Brain microvascular endothelial cell (primary cell): ENCODE data around the gene ZDHHC19.

Experiments used
- DNase-seq: peaks from one replicate; pipeline ENCODE4 v3.0.0-alpha.2; 2020
- H3K27ac ChIP-seq: fragments of 250-450 bp; sonication (Bioruptor Pico); 2 replicates; pipeline ENCODE4 v1.5.1; 2020; ENCODE audit warnings: mild to moderate bottlenecking, moderate library complexity
- H3K27me3 ChIP-seq: fragments of 250-450 bp; sonication (Bioruptor Pico); replicated peaks from 2 replicates; pipeline ENCODE4 v1.5.1; 2020; ENCODE audit warnings: mild to moderate bottlenecking
- H3K36me3 ChIP-seq: fragments of 250-450 bp; sonication (Bioruptor Pico); replicated peaks from 2 replicates; pipeline ENCODE4 v1.5.1; 2020; ENCODE audit warnings: mild to moderate bottlenecking
- H3K4me3 ChIP-seq: 2 replicates; pipeline ENCODE4 v1.5.1; 2011; ENCODE audit warnings: low read depth, mild to moderate bottlenecking, control low read depth, low read length, moderate library complexity
- in situ Hi-C: cut with HindIII; loops from 2 replicates; pipeline ENCODE4 v1.10.0; 2017; ENCODE audit warnings: low sequenced_read_pairs, low pct_ligation_motif_present
- TF ChIP-seq, protein P1 (sequence below): IDR thresholded peaks from 2 replicates; pipeline ENCODE4 v1.5.1; 2011; ENCODE audit warnings: low read depth, mild to moderate bottlenecking, moderate library complexity, low read length, control low read depth, inconsistent platforms; ENCODE audit errors: missing control alignments

Gene ZDHHC19

DNA sequence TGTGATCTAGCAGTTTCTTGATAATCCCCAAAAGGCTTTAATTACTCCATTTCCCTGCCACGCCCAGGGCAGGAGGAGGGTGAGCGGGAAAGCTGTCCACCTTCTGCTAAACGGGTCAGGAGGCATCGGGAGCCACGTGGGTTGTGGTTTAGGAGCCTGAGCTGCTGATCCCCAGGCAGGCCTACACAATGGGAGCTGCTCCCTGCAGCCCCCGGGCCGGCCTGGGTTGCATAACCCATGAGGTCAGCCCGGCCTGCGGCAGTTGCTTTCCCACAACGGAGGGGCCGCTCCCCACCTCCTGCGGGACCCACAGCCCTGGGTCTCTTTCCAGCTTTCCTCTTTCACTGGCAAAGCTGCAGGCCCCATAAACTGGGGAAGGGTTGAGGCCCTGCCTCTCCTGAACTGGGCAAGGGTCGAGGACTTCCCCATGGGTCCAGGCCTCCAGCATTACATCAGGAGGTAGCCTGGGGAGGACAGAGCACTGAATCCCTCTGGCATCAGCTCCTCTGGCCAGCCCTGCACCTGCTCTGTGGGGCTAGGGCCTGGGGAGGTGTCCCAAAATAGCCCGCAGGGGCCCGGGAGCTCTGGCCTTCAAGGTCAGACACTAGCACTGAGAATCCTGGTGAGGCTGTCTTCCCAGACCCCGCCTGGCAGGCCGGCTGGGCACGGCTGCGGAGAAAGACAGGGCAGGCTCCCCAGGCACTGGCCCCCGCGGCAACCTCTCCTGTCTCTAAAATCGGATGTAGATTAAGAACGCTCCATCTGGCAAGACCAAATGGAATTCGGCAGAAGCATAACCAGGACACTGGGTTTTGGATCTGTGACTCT lies 47.3 kb downstream of the ZDHHC19 start:
- no peaks in the 10 kb centered on the region for H3K27me3 ChIP-seq
- in situ Hi-C loops = no loop called here
- DNase-seq = no peak
- H3K4me3 ChIP-seq = no peak overlapping the region
- H3K27ac ChIP-seq = no peak overlapping the region
- no peaks in the 10 kb centered on the region for H3K36me3 ChIP-seq
- TF ChIP-seq, protein P1, sequence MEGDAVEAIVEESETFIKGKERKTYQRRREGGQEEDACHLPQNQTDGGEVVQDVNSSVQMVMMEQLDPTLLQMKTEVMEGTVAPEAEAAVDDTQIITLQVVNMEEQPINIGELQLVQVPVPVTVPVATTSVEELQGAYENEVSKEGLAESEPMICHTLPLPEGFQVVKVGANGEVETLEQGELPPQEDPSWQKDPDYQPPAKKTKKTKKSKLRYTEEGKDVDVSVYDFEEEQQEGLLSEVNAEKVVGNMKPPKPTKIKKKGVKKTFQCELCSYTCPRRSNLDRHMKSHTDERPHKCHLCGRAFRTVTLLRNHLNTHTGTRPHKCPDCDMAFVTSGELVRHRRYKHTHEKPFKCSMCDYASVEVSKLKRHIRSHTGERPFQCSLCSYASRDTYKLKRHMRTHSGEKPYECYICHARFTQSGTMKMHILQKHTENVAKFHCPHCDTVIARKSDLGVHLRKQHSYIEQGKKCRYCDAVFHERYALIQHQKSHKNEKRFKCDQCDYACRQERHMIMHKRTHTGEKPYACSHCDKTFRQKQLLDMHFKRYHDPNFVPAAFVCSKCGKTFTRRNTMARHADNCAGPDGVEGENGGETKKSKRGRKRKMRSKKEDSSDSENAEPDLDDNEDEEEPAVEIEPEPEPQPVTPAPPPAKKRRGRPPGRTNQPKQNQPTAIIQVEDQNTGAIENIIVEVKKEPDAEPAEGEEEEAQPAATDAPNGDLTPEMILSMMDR = no peak

DNA sequence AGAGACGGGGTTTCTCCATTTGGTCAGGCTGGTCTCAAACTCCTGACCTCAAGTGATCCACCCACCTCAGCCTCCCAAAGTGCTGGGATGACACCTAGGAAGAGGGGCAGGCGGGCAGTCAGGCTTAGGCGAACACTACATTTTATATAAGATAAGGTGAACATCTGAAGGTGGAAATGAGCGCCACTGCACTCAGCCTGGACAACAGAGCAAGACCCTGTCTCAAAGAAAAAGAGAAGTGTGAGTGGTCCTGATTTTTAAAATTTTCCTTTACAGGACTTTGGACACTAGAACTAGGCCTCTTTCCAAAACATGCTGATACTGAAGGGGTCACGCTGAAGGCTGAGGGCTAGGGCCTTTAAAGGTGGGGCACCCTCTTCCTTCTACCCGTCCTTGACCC lies 48.0 kb downstream of the ZDHHC19 start:
- in situ Hi-C loops = no loop called here
- Histone ChIP-seq H3K36me3 (no peaks in the 10 kb centered on the region), H3K4me3 (no peak overlapping the region), H3K27me3 (no peaks in the 10 kb centered on the region), H3K27ac (no peak overlapping the region)
- TF ChIP-seq, protein P1 = no peak
- no peak for DNase-seq

DNA sequence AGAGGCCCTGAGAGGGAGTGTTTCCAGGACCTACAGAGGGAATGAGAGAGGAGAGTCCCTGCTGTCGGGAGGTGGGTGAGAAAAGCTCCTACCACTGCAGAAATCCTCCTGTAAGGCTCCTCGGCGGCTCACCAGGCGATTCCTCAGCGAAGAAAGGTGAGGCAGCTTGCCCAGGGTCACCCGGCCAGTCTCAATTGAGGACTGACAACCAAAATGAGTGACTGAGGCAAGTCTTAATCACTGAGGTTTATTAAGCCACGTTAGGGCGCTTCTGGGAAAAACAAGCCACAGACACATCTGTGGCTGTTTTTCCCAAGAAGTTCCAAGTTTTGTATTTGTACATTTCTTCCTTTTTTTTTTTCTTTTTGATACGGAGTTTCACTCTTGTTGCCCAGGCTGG lies 48.5 kb downstream of the ZDHHC19 start:
- no peaks in the 10 kb centered on the region for H3K27me3 ChIP-seq
- H3K4me3 ChIP-seq = no peak overlapping the region
- in situ Hi-C loops = no loop called here
- H3K27ac ChIP-seq = no peak overlapping the region
- no peaks in the 10 kb centered on the region for H3K36me3 ChIP-seq
- TF ChIP-seq, protein P1 = no peak
- no peak for DNase-seq

DNA sequence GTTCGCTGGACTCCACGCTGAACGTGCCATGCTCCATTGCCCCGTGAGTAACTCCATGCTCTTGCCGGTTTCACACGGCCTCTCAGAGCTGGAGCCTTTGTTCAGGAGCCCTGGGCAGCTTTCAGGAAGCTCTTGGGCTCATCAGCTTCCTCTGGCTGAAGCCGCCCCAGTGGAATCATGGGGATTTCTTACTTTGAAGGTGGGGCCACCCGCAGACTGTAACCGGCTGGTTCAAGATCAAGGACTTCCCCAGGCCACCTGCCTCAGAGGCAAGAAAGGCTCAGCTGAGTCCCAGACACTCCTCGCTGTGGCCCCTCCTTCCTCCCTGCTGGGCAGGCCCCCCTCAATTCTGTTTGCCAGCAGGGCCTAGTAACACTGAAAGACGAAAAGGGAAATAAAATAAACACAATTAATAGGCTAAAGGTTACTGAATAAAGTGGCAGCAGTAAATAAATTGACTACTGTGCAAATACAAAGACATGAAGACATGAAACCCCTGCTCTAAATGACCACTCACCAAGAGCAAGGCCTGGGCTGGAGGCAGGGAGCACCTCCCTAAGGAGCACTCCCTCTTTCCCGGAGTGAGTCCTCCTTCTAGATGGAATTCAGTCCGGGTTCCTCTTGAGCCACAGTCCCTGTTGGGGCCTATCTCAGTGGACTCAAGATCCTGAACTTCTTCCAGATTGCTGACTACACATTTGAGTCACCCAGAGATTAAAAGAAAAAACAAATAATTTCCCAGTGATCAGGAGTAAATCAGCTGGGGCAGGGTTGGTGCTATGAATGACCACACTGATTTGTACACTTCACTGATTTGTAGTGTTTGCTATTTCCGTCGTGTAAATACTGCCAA lies 51.0 kb downstream of the ZDHHC19 start:
- TF ChIP-seq, protein P1 = no peak
- in situ Hi-C loops = no loop called here
- Histone ChIP-seq H3K36me3 (no peaks in the 10 kb centered on the region), H3K4me3 (no peak overlapping the region), H3K27ac (no peak overlapping the region), H3K27me3 (no peaks in the 10 kb centered on the region)
- peak; percentile 57 for DNase-seq

DNA sequence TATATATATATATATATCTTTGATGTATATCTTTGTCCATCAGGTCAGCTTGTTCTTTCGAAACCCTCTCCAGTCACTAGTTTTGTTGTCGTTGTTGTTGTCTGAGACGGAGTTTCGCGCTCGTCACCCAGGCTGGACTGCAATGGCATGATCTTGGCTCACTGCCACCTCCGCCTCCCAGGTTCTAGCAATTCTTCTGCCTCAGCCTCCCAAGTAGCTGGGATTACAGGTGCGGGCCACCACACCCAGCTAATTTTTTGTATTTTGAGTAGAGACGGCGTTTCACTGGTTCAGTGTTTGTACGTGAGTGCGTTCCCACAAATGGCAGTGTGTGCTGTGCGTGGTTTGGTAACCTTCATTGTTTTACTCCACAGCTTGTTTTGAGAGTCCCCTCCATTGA lies 51.7 kb downstream of the ZDHHC19 start:
- Histone ChIP-seq H3K27me3 (no peaks in the 10 kb centered on the region), H3K27ac (no peak overlapping the region), H3K4me3 (no peak overlapping the region), H3K36me3 (no peaks in the 10 kb centered on the region)
- DNase-seq = no peak
- TF ChIP-seq, protein P1 = no peak
- in situ Hi-C loops = no loop called here
